Measurements from ENCODE around the gene OR2T35.
"Not testable (repeated sequence)": the region's sequence is repeated elsewhere in the genome, so short reads cannot be mapped to it uniquely, and the experiment has no call there.

DNA sequence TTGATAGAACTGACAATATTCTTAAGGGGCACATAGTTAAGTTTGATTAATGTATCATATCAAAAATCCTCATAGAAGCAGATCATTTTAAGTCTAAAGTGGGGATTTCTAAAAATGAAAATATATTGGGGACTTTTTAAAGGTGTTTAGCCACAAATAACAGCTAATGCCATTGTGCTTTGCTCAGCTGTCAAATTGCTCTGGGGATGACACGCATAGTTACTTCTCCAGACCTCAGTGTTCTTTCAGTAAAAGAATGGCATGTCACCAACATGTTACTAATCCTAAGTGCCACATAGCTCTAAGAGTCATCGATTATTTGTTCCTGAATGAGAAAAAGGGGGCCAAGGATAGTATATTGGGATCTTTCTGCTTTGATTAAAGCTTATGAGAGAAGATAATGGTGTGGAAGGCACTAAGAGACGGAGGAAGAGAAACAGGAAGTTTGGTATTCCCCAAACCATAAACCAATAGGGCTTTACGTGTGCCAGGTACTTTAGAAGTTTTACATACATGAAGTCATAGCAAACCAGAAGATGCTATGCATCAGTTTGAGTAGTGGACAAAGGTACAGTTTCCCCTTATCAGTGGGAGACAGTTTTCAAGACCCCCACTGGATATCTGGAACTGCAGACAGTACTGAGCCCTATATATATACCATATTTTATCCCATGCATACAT is 2.0 kb downstream of the OR2T35 start:
- TF ChIP-seq CTCF (IDR thresholded peaks at IDR 0.05; ENCODE audit: poor library complexity); EZH2 (IDR thresholded peaks at IDR 0.05; ENCODE audit: borderline replicate concordance): not testable (repeated sequence)
